ENCODE results near the gene NADK2.
"Not testable (repeated sequence)": the region's sequence is repeated elsewhere in the genome, so short reads cannot be mapped to it uniquely, and the experiment has no call there.

Gene NADK2

GRCh38 chr5:36193746-36194145, 48.0 kb downstream of the NADK2 start:
- no peak overlapping the region for H4K8ac ChIP-seq (ENCODE audit: low read length)
- H3K27ac ChIP-seq (ENCODE audit: low read length, poor library complexity, severe bottlenecking): no peak overlapping the region
- H3K9ac ChIP-seq (ENCODE audit: low read length): no peak overlapping the region
- no peak overlapping the region for H2BK12ac ChIP-seq (ENCODE audit: low read length in 2 of 2)
- H3K14ac ChIP-seq (ENCODE audit: low read length in 2 of 2): no peak overlapping the region
- H3K18ac ChIP-seq (ENCODE audit: low read depth in 1 of 2, low read length in 2 of 2): no peak overlapping the region
- H2BK120ac ChIP-seq (ENCODE audit: low read depth, low read length): no peak overlapping the region
- H3K9me3 ChIP-seq (ENCODE audit: control insufficient read depth, low read length): peaks cover 4% of the 10 kb centered on the region
- H3K4ac ChIP-seq (ENCODE audit: low read depth in 1 of 2, low read length in 2 of 2): no peak overlapping the region
- H3K4me1 ChIP-seq (ENCODE audit: control insufficient read depth, insufficient read depth, low read depth, low read length): peaks cover 3% of the 10 kb centered on the region
- H4K91ac ChIP-seq (ENCODE audit: low read length): no peak overlapping the region
- no peak overlapping the region for H2BK5ac ChIP-seq (ENCODE audit: low read depth, low read length, poor library complexity, severe bottlenecking)
- no peak overlapping the region for H2AFZ ChIP-seq (ENCODE audit: low read depth, low read length)
- H3K4me3 ChIP-seq (ENCODE audit: insufficient read depth in 1 of 2, low read depth in 1 of 2, low read length in 2 of 2): no peak overlapping the region
- H3K36me3 ChIP-seq (ENCODE audit: control insufficient read depth in 1 of 2, insufficient read depth in 2 of 2, low read depth in 1 of 2, low read length in 2 of 2): peaks cover 10 to 77% of the 10 kb centered on the region in 2 experiments
- no peak overlapping the region for H3K4me2 ChIP-seq (ENCODE audit: low read length, poor library complexity, severe bottlenecking)
- H3K23ac ChIP-seq (ENCODE audit: low read length in 2 of 2): no peak overlapping the region
- H2AK5ac ChIP-seq (ENCODE audit: low read length, severe bottlenecking): no peak overlapping the region
- no peaks in the 10 kb centered on the region for H3K27me3 ChIP-seq (ENCODE audit: control insufficient read depth in 1 of 2, insufficient read depth in 1 of 2, low read length in 2 of 2)
- no peak overlapping the region for H2BK15ac ChIP-seq (ENCODE audit: low read depth, poor library complexity, severe bottlenecking)
- no peak for DNase-seq
- H3K79me1 ChIP-seq (replicated peaks; ENCODE audit: low read length, poor library complexity, severe bottlenecking): no peaks in the 10 kb centered on the region
- no CpG with 5 or more reads among the region's 5 CpGs for whole genome bisulfite sequencing

GRCh38 chr5:36184408-36184807, 57.3 kb downstream of the NADK2 start:
- not testable (repeated sequence) for H3K18ac ChIP-seq (ENCODE audit: low read depth in 1 of 2, low read length in 2 of 2); H2BK15ac ChIP-seq (ENCODE audit: low read depth, poor library complexity, severe bottlenecking); DNase-seq; H3K27me3 ChIP-seq (ENCODE audit: control insufficient read depth in 1 of 2, insufficient read depth in 1 of 2, low read length in 2 of 2); H3K23ac ChIP-seq (ENCODE audit: low read length in 2 of 2); H2AK5ac ChIP-seq (ENCODE audit: low read length, severe bottlenecking); H2AFZ ChIP-seq (ENCODE audit: low read depth, low read length); H3K79me1 ChIP-seq (replicated peaks; ENCODE audit: low read length, poor library complexity, severe bottlenecking); H2BK12ac ChIP-seq (ENCODE audit: low read length in 2 of 2); H3K9me3 ChIP-seq (ENCODE audit: control insufficient read depth, low read length); H3K14ac ChIP-seq (ENCODE audit: low read length in 2 of 2); H4K91ac ChIP-seq (ENCODE audit: low read length); H3K27ac ChIP-seq (ENCODE audit: low read length, poor library complexity, severe bottlenecking); H3K4me2 ChIP-seq (ENCODE audit: low read length, poor library complexity, severe bottlenecking); H2BK5ac ChIP-seq (ENCODE audit: low read depth, low read length, poor library complexity, severe bottlenecking); H3K4ac ChIP-seq (ENCODE audit: low read depth in 1 of 2, low read length in 2 of 2); H3K4me1 ChIP-seq (ENCODE audit: control insufficient read depth, insufficient read depth, low read depth, low read length); H3K9ac ChIP-seq (ENCODE audit: low read length); H4K8ac ChIP-seq (ENCODE audit: low read length); H3K4me3 ChIP-seq (ENCODE audit: insufficient read depth in 1 of 2, low read depth in 1 of 2, low read length in 2 of 2); H2BK120ac ChIP-seq (ENCODE audit: low read depth, low read length)
- H3K36me3 ChIP-seq (ENCODE audit: control insufficient read depth in 1 of 2, insufficient read depth in 2 of 2, low read depth in 1 of 2, low read length in 2 of 2): peaks cover 2 to 37% of the 10 kb centered on the region in 2 experiments
- 100% methylated on average over 3 of the region's 4 CpGs for WGBS

- Histone ChIP-seq H3K23ac (ENCODE audit: low read length in 2 of 2) (no peak overlapping the region), H3K27ac (ENCODE audit: low read length, poor library complexity, severe bottlenecking) (no peak overlapping the region), H3K9me3 (ENCODE audit: control insufficient read depth, low read length) (no peaks in the 10 kb centered on the region), H2BK120ac (ENCODE audit: low read depth, low read length) (no peak overlapping the region), H2BK15ac (ENCODE audit: low read depth, poor library complexity, severe bottlenecking) (no peak overlapping the region), H4K8ac (ENCODE audit: low read length) (no peak overlapping the region), H3K4me3 (ENCODE audit: insufficient read depth in 1 of 2, low read depth in 1 of 2, low read length in 2 of 2) (no peak overlapping the region), H3K27me3 (ENCODE audit: control insufficient read depth in 1 of 2, insufficient read depth in 1 of 2, low read length in 2 of 2) (no peaks in the 10 kb centered on the region), H4K91ac (ENCODE audit: low read length) (no peak overlapping the region), H3K4ac (ENCODE audit: low read depth in 1 of 2, low read length in 2 of 2) (no peak overlapping the region), H3K4me2 (ENCODE audit: low read length, poor library complexity, severe bottlenecking) (no peak overlapping the region), H2AK5ac (ENCODE audit: low read length, severe bottlenecking) (no peak overlapping the region), H3K18ac (ENCODE audit: low read depth in 1 of 2, low read length in 2 of 2) (no peak overlapping the region), H3K79me1 (replicated peaks; ENCODE audit: low read length, poor library complexity, severe bottlenecking) (peaks cover 8% of the 10 kb centered on the region), H3K4me1 (ENCODE audit: control insufficient read depth, insufficient read depth, low read depth, low read length) (no peaks in the 10 kb centered on the region), H3K14ac (ENCODE audit: low read length in 2 of 2) (no peak overlapping the region), H2BK5ac (ENCODE audit: low read depth, low read length, poor library complexity, severe bottlenecking) (no peak overlapping the region), H3K36me3 (ENCODE audit: control insufficient read depth in 1 of 2, insufficient read depth in 2 of 2, low read depth in 1 of 2, low read length in 2 of 2) (peaks cover 2 to 62% of the 10 kb centered on the region in 2 experiments), H2AFZ (ENCODE audit: low read depth, low read length) (no peak overlapping the region), H3K9ac (ENCODE audit: low read length) (no peak overlapping the region), H2BK12ac (ENCODE audit: low read length in 2 of 2) (no peak overlapping the region)
- 100% methylated on average over 2 of the region's 2 CpGs for WGBS
- no peak for DNase-seq
Observed at GRCh38 chr5:36181774-36182173, 60.0 kb downstream of the NADK2 start.

- Histone ChIP-seq H3K9me3 (ENCODE audit: control insufficient read depth, low read length) (no peaks in the 10 kb centered on the region), H3K27ac (ENCODE audit: low read length, poor library complexity, severe bottlenecking) (no peak overlapping the region), H2BK5ac (ENCODE audit: low read depth, low read length, poor library complexity, severe bottlenecking) (no peak overlapping the region), H3K18ac (ENCODE audit: low read depth in 1 of 2, low read length in 2 of 2) (no peak overlapping the region), H3K36me3 (ENCODE audit: control insufficient read depth in 1 of 2, insufficient read depth in 2 of 2, low read depth in 1 of 2, low read length in 2 of 2) (peaks cover 2 to 62% of the 10 kb centered on the region in 2 experiments), H2AK5ac (ENCODE audit: low read length, severe bottlenecking) (no peak overlapping the region), H4K8ac (ENCODE audit: low read length) (no peak overlapping the region), H3K27me3 (ENCODE audit: control insufficient read depth in 1 of 2, insufficient read depth in 1 of 2, low read length in 2 of 2) (no peaks in the 10 kb centered on the region), H3K4me1 (ENCODE audit: control insufficient read depth, insufficient read depth, low read depth, low read length) (no peaks in the 10 kb centered on the region), H3K23ac (ENCODE audit: low read length in 2 of 2) (no peak overlapping the region), H2BK15ac (ENCODE audit: low read depth, poor library complexity, severe bottlenecking) (no peak overlapping the region), H3K14ac (ENCODE audit: low read length in 2 of 2) (no peak overlapping the region), H2BK12ac (ENCODE audit: low read length in 2 of 2) (no peak overlapping the region), H3K4me2 (ENCODE audit: low read length, poor library complexity, severe bottlenecking) (no peak overlapping the region), H2AFZ (ENCODE audit: low read depth, low read length) (no peak overlapping the region), H4K91ac (ENCODE audit: low read length) (no peak overlapping the region), H3K9ac (ENCODE audit: low read length) (no peak overlapping the region), H3K4me3 (ENCODE audit: insufficient read depth in 1 of 2, low read depth in 1 of 2, low read length in 2 of 2) (no peak overlapping the region), H3K79me1 (replicated peaks; ENCODE audit: low read length, poor library complexity, severe bottlenecking) (peaks cover 8% of the 10 kb centered on the region), H3K4ac (ENCODE audit: low read depth in 1 of 2, low read length in 2 of 2) (no peak overlapping the region), H2BK120ac (ENCODE audit: low read depth, low read length) (no peak overlapping the region)
- WGBS: 94% methylated on average over 1 of the region's 2 CpGs
- no peak for DNase-seq
Observed at GRCh38 chr5:36180556-36181350, 61.0 kb downstream of the NADK2 start.
